HepG2 (cell line): ENCODE data around the gene RAB3A. TPM values are rescaled to one million over a fixed set of nuclear protein-coding genes. Genes with fewer than 3 reads are reported as not detected.

Experiments used
- AGO1 ChIP-seq: fragments of 200-400 bp; formaldehyde crosslinking; IDR thresholded peaks from 2 replicates; pipeline ENCODE4 v1.6.1; 2017; ENCODE audit warnings: mild to moderate bottlenecking, low read depth, low read length, moderate library complexity; ENCODE audit not compliant: poor library complexity, severe bottlenecking
- ATF3 ChIP-seq: sonication (generic); formaldehyde crosslinking; IDR thresholded peaks from 2 replicates; pipeline ENCODE4 v1.4.0; 2020; ENCODE audit warnings: missing genetic modification reagents
- CREM ChIP-seq, 2 experiments: sonication (generic) in 1 of 2; formaldehyde crosslinking in 1 of 2; IDR thresholded peaks; 2 replicates each; pipeline versions ENCODE4 v1.4.0 to v1.6.1; 2016 to 2020; ENCODE audit warnings: antibody characterized with exemption in 1 of 2, mild to moderate bottlenecking in 1 of 2, missing genetic modification reagents in 1 of 2
- FOXP1 ChIP-seq, 2 experiments: fragments of 450-650 bp in 1 of 2; IDR thresholded peaks; 2 replicates each; pipeline ENCODE4 v1.6.1; 2017 to 2018; ENCODE audit warnings: antibody characterized with exemption in 1 of 2
- GPBP1L1 ChIP-seq: sonication (generic); formaldehyde crosslinking; IDR thresholded peaks from 2 replicates; pipeline ENCODE4 v1.5.0; 2020; ENCODE audit warnings: mild to moderate bottlenecking, missing genetic modification reagents
- HMG20B ChIP-seq: conservative IDR thresholded peaks from 2 replicates; pipeline ENCODE4 v1.6.1; 2016; ENCODE audit warnings: missing genetic modification reagents, missing compliant biosample characterization
- ISL2 ChIP-seq: sonication (generic); formaldehyde crosslinking; IDR thresholded peaks from 2 replicates; pipeline ENCODE4 v1.5.0; 2020; ENCODE audit warnings: missing genetic modification reagents
- PHF20 ChIP-seq: sonication (generic); formaldehyde crosslinking; IDR thresholded peaks from 2 replicates; pipeline ENCODE4 v1.5.0; 2020; ENCODE audit warnings: mild to moderate bottlenecking, missing genetic modification reagents
- PRDM15 ChIP-seq: sonication (generic); formaldehyde crosslinking; IDR thresholded peaks from 2 replicates; pipeline ENCODE4 v1.4.0; 2020; ENCODE audit warnings: missing genetic modification reagents
- RARA ChIP-seq: IDR thresholded peaks from 2 replicates; pipeline ENCODE4 v1.6.1; 2016; ENCODE audit warnings: missing genetic modification reagents, missing compliant biosample characterization
- STAT6 ChIP-seq: sonication (generic); formaldehyde crosslinking; IDR thresholded peaks from 2 replicates; pipeline ENCODE4 v1.4.0; 2020; ENCODE audit warnings: missing genetic modification reagents, mild to moderate bottlenecking, borderline replicate concordance
- TOPORS ChIP-seq: sonication (generic); formaldehyde crosslinking; IDR thresholded peaks from 2 replicates; pipeline ENCODE4 v1.8.0; 2023; ENCODE audit warnings: mild to moderate bottlenecking, missing genetic modification reagents
- ZNF251 ChIP-seq: sonication (generic); formaldehyde crosslinking; IDR thresholded peaks from 2 replicates; pipeline ENCODE4 v1.9.0; 2021; ENCODE audit warnings: mild to moderate bottlenecking, missing genetic modification reagents
- ZNF350 ChIP-seq: sonication (generic); formaldehyde crosslinking; IDR thresholded peaks from 2 replicates; pipeline ENCODE4 v1.4.0; 2020; ENCODE audit warnings: mild to moderate bottlenecking, low read depth, missing genetic modification reagents, borderline replicate concordance
- ZNF558 ChIP-seq: sonication (generic); formaldehyde crosslinking; IDR thresholded peaks from 2 replicates; pipeline ENCODE4 v1.9.0; 2022; ENCODE audit warnings: mild to moderate bottlenecking, missing genetic modification reagents, borderline replicate concordance
- ZNF672 ChIP-seq: sonication (generic); formaldehyde crosslinking; IDR thresholded peaks from 2 replicates; pipeline ENCODE4 v1.8.1; 2022; ENCODE audit warnings: missing genetic modification reagents
- ZNF687 ChIP-seq: sonication (generic); formaldehyde crosslinking; IDR thresholded peaks from 2 replicates; pipeline ENCODE4 v1.5.1; 2020; ENCODE audit warnings: mild to moderate bottlenecking, missing genetic modification reagents, moderate library complexity
- polyA plus RNA-seq, 8 experiments: library from polyadenylated mRNA; depleted of rRNA in 3 of 8; stranded (reverse) in 7 of 8; unstranded in 1 of 8; fragments of >200 nt; fragmentation: Illumina TruSeq in 4 of 8; extraction: Trizol in 4 of 8; gene quantifications; 2 replicates each; pipeline versions ENCODE4 v1.2.1 to v1.2.3, GENCODE V29; 2011 to 2016; ENCODE audit warnings: low read depth in 4 of 8, missing spikeins in 1 of 8, mixed read lengths in 1 of 8; ENCODE audit not compliant: insufficient read depth in 1 of 8
- total RNA-seq, 5 experiments: library from RNA; depleted of rRNA; stranded (reverse); fragments of >200 nt; fragmentation: Illumina TruSeq; extraction: Trizol; gene quantifications; 2 replicates each; pipeline ENCODE4 v1.2.3, GENCODE V29; 2016; ENCODE audit warnings: low read depth in 1 of 5

Gene RAB3A
- total and polyA plus RNA-seq, 2 of the 13 experiments (the other 11 are each of a cell fraction or from before 2014, with no cell fraction given) = 0.58 to 0.98 TPM

- peak; percentile 78; the same call in 1 of the 2 replicates for TF ChIP-seq STAT6 (CRISPR knock-in tag)
- TF ChIP-seq FOXP1 (IDR thresholded peaks at IDR 0.05) = no peak
- TF ChIP-seq FOXP1 (CRISPR knock-in tag; IDR thresholded peaks at IDR 0.05) = no peak
- peak; percentile 70 for TF ChIP-seq ZNF687
- no peak; the same call in 1 of the 2 replicates for TF ChIP-seq ISL2 (CRISPR knock-in tag)
- peak; percentile 86; the same call in 1 of the 2 replicates for TF ChIP-seq TOPORS (CRISPR knock-in tag)
- peak; percentile 75 for TF ChIP-seq AGO1
- TF ChIP-seq GPBP1L1 (CRISPR knock-in tag) = no peak
- 0 out of 2 replicates have a peak, but pooled peaks have one; percentile 34 for TF ChIP-seq CREM (IDR thresholded peaks at IDR 0.05)
- TF ChIP-seq CREM (CRISPR knock-in tag; IDR thresholded peaks at IDR 0.05) = no peak
- TF ChIP-seq ZNF350 = peak; percentile 57; the same call in 1 of the 2 replicates
- TF ChIP-seq PHF20 (CRISPR knock-in tag) = no peak
- no peak for TF ChIP-seq ZNF251 (CRISPR knock-in tag)
- peak; percentile 3; the same call in 1 of the 2 replicates for TF ChIP-seq RARA
- TF ChIP-seq HMG20B = peak; percentile 54; the same call in 1 of the 2 replicates
- no peak for TF ChIP-seq ATF3 (CRISPR knock-in tag)
- TF ChIP-seq ZNF558 (CRISPR knock-in tag) = no peak
- TF ChIP-seq PRDM15 (CRISPR knock-in tag) = 0 out of 2 replicates have a peak, but pooled peaks have one; percentile 72
- no peak for TF ChIP-seq ZNF672 (CRISPR knock-in tag)
These were observed 51.4 kb downstream of the RAB3A start (continued) for GRCh38 chr19:18152442-18152816.
